PC-3 (cell line): ENCODE results near the gene PIGK. TPM values are rescaled to one million over a fixed set of nuclear protein-coding genes. Genes with fewer than 3 reads are reported as not detected.
A peak's percentile ranks its signal among the peaks of the same experiment; 100 is the strongest.

Source experiments
- ATAC-seq: fragments of 200-7000 bp; cut with Tn5 transposase; 2 replicates; pipeline ENCODE4 v1.9.1; 2020; ENCODE audit warnings: mild to moderate bottlenecking, moderate library complexity
- BruUV-seq: library from RNA; stranded (reverse); fragments of 400-500 nt; replicated peaks from 2 replicates; lab custom pipeline; 2021; lab: Mats Ljungman, UMichigan
- CTCF ChIA-PET: fragments of 300-600 bp; sonication (Branson Sonifier 250); formaldehyde crosslinking; loops from one replicate; lab custom pipeline; 2022; ENCODE audit warnings: antibody characterized with exemption; lab: Charles Lee
- POLR2A ChIA-PET: fragments of 300-600 bp; sonication (Branson Sonifier 250); formaldehyde crosslinking; loops from one replicate; lab custom pipeline; 2022; ENCODE audit warnings: antibody characterized with exemption; ENCODE audit not compliant: unreplicated experiment; lab: Charles Lee
- DNase-seq: peaks from one replicate; pipeline ENCODE4 v3.0.0-alpha.2; 2015
- H2AFZ ChIP-seq: fragments of 300-600 bp; sonication (generic); 2 replicates; pipeline ENCODE4 v1.6.0; 2016; ENCODE audit warnings: antibody characterized with exemption, low read length
- H3F3A ChIP-seq: fragments of 300-600 bp; sonication (generic); one replicate; pipeline ENCODE4 v1.6.0; 2017; ENCODE audit warnings: antibody characterized with exemption, low read length, control low read depth, mild to moderate bottlenecking; ENCODE audit not compliant: unreplicated experiment
- H3K27ac ChIP-seq: fragments of 300-600 bp; sonication (generic); 2 replicates; pipeline ENCODE4 v1.5.1; 2016; ENCODE audit warnings: mild to moderate bottlenecking, low read length
- H3K27me3 ChIP-seq: fragments of 300-600 bp; sonication (generic); 2 replicates; pipeline ENCODE4 v1.6.1; 2016; ENCODE audit warnings: low read length, mixed read lengths
- H3K36me3 ChIP-seq: fragments of 300-600 bp; sonication (generic); 2 replicates; pipeline ENCODE4 v1.6.1; 2016; ENCODE audit warnings: low read depth, mixed run types, low read length, mixed read lengths
- H3K4me1 ChIP-seq: fragments of 300-600 bp; sonication (generic); 2 replicates; pipeline ENCODE4 v1.5.1; 2016; ENCODE audit warnings: low read length; ENCODE audit not compliant: insufficient read depth
- H3K4me2 ChIP-seq: fragments of 300-600 bp; sonication (generic); 2 replicates; pipeline ENCODE4 v1.6.0; 2016; ENCODE audit warnings: low read length
- H3K4me3 ChIP-seq: fragments of 300-600 bp; sonication (generic); 2 replicates; pipeline ENCODE4 v1.5.1; 2016; ENCODE audit warnings: mild to moderate bottlenecking, low read length, mixed read lengths
- H3K79me2 ChIP-seq: fragments of 300-600 bp; sonication (generic); 2 replicates; pipeline ENCODE4 v1.6.1; 2017; ENCODE audit warnings: low read length, mixed read lengths
- H3K9ac ChIP-seq: fragments of 300-600 bp; sonication (generic); 2 replicates; pipeline ENCODE4 v1.6.0; 2016; ENCODE audit warnings: mild to moderate bottlenecking, low read length
- H3K9me2 ChIP-seq: fragments of 300-600 bp; sonication (generic); replicated peaks from 2 replicates; pipeline ENCODE4 v1.6.1; 2016; ENCODE audit warnings: mixed run types, low read length, mixed read lengths
- H3K9me3 ChIP-seq: fragments of 300-600 bp; sonication (generic); 2 replicates; pipeline ENCODE4 v1.6.1; 2016; ENCODE audit warnings: low read length, mixed read lengths
- H4K20me1 ChIP-seq: fragments of 300-600 bp; sonication (generic); 2 replicates; pipeline ENCODE4 v1.6.1; 2016; ENCODE audit warnings: low read length, mixed read lengths
- EZH2 ChIP-seq: fragments of 300-600 bp; sonication (generic); IDR thresholded peaks from one replicate; pipeline ENCODE4 v1.6.1; 2017; ENCODE audit warnings: antibody characterized with exemption, mild to moderate bottlenecking, low read length; ENCODE audit not compliant: unreplicated experiment
- EZH2phosphoT487 ChIP-seq: fragments of 300-600 bp; sonication (generic); IDR thresholded peaks from 2 replicates; pipeline ENCODE4 v1.6.1; 2018; ENCODE audit warnings: mild to moderate bottlenecking, antibody characterized with exemption, low read length, borderline replicate concordance
- intact Hi-C: fragments of 100-400 bp; cut with micrococcal nuclease; formaldehyde crosslinking; loops from 2 replicates; pipeline ENCODE4 v1.9.0; 2023
- total RNA-seq: library from RNA; depleted of rRNA; stranded (reverse); fragments of >200 nt; gene quantifications from 2 replicates; pipeline ENCODE4 v1.2.3, GENCODE V29; 2014
- TF ChIP-seq, protein P1 (sequence below): fragments of 300-600 bp; sonication (generic); conservative IDR thresholded peaks from 2 replicates; pipeline ENCODE4 v1.5.1; 2017; ENCODE audit warnings: antibody characterized with exemption, low read depth, mild to moderate bottlenecking, low read length

The PIGK gene
- total RNA-seq, 1 experiment from 2014 or later = 24.8 TPM

DNA sequence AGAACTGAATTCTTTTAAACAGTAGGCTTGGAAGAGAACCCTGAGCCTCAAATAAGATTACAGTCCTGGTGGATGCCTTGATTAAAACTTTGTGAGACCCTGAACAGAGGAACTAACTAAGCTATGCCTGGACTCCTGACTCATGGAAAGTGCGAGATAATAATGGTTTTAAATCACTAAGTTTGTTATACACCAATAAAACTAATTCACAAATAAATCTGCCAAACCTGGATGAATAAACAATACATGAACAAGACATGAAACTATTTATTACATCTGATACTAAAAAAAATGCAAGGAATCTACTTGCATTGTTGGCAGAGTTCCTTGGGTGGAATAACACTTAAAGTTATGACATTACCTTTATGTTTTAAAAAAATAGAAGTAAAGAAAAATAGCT is 118.4 kb downstream of the PIGK start:
- H4K20me1 ChIP-seq = no peaks in the 10 kb centered on the region
- H3K27ac ChIP-seq = no peak overlapping the region
- no peak overlapping the region for H3K9ac ChIP-seq
- POLR2A ChIA-PET = no interaction called here
- H3K4me2 ChIP-seq = peak overlapping the region; percentile 5
- no peaks in the 10 kb centered on the region for H3F3A ChIP-seq
- no peak overlapping the region for H2AFZ ChIP-seq
- CTCF ChIA-PET = interaction anchor here (0.6 kb wide), 1 partner anchor 69 kb away, joined by 3 read pairs; no protein-coding TSS in a partner anchor
- no peaks in the 10 kb centered on the region for H3K9me3 ChIP-seq
- peak; percentile 83 for ATAC-seq
- TF ChIP-seq EZH2phosphoT487 = no peak
- no peak for TF ChIP-seq EZH2
- TF ChIP-seq, protein P1, sequence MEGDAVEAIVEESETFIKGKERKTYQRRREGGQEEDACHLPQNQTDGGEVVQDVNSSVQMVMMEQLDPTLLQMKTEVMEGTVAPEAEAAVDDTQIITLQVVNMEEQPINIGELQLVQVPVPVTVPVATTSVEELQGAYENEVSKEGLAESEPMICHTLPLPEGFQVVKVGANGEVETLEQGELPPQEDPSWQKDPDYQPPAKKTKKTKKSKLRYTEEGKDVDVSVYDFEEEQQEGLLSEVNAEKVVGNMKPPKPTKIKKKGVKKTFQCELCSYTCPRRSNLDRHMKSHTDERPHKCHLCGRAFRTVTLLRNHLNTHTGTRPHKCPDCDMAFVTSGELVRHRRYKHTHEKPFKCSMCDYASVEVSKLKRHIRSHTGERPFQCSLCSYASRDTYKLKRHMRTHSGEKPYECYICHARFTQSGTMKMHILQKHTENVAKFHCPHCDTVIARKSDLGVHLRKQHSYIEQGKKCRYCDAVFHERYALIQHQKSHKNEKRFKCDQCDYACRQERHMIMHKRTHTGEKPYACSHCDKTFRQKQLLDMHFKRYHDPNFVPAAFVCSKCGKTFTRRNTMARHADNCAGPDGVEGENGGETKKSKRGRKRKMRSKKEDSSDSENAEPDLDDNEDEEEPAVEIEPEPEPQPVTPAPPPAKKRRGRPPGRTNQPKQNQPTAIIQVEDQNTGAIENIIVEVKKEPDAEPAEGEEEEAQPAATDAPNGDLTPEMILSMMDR = no peak
- no peaks in the 10 kb centered on the region for H3K36me3 ChIP-seq
- no peaks in the 10 kb centered on the region for H3K79me2 ChIP-seq
- no peak overlapping the region for H3K4me3 ChIP-seq
- intact Hi-C loops = loop anchor here (2.0 kb wide), 1 partner anchor 62 kb away; no protein-coding TSS in a partner anchor
- peak; percentile 59 for DNase-seq
- no peaks in the 10 kb centered on the region for H3K27me3 ChIP-seq
- H3K4me1 ChIP-seq = peaks cover 13% of the 10 kb centered on the region
- BruUV-seq = no TSS peak
- H3K9me2 ChIP-seq = no peaks in the 10 kb centered on the region

DNA sequence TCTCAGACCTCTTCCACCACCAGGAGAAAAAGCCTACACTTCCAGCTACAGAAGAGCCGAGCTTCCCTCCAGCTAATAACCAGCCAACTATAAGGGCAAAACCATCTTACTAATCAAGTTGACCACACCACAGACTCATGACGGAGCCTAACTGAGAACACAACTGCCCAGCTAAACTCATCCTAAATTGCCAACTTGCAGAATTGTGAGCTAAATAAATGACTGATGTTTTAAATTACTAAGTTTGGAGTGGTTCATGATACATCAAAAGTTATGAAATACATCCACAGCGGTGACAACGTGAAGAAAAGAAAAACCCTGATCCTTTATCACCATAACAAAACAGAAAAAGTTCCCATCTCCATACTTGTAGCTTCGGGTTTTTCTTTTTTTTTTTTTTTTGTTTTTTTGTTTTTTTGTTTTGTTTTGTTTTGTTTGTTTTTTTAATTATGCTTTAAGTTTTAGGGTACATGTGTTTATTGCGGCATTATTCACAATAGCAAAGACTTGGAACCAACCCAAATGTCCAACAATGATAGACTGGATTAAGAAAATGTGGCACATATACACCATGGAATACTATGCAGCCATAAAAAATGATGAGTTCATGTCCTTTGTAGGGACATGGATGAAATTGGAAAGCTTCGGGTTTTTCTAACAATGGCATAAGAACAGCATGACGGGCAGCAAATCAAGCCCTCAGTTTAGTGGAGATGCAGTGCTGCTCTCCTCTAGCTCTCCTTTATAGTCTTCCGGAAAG is 122.6 kb downstream of the PIGK start:
- H4K20me1 ChIP-seq = no peaks in the 10 kb centered on the region
- peaks cover 13% of the 10 kb centered on the region for H3K4me1 ChIP-seq
- ATAC-seq (no peak), DNase-seq (no peak)
- H3K4me2 ChIP-seq = no peak overlapping the region
- H2AFZ ChIP-seq = no peak overlapping the region
- H3K4me3 ChIP-seq = no peak overlapping the region
- H3K9me3 ChIP-seq = no peaks in the 10 kb centered on the region
- no peaks in the 10 kb centered on the region for H3K9me2 ChIP-seq
- no TSS peak for BruUV-seq
- ChIA-PET POLR2A (no interaction called here), CTCF (no interaction called here)
- H3K36me3 ChIP-seq = no peaks in the 10 kb centered on the region
- intact Hi-C loops = no loop called here
- no peaks in the 10 kb centered on the region for H3K79me2 ChIP-seq
- no peak for TF ChIP-seq EZH2phosphoT487
- no peak for TF ChIP-seq EZH2
- TF ChIP-seq, protein P1 = no peak
- no peak overlapping the region for H3K27ac ChIP-seq
- H3F3A ChIP-seq = no peaks in the 10 kb centered on the region
- H3K9ac ChIP-seq = no peak overlapping the region
- no peaks in the 10 kb centered on the region for H3K27me3 ChIP-seq

DNA sequence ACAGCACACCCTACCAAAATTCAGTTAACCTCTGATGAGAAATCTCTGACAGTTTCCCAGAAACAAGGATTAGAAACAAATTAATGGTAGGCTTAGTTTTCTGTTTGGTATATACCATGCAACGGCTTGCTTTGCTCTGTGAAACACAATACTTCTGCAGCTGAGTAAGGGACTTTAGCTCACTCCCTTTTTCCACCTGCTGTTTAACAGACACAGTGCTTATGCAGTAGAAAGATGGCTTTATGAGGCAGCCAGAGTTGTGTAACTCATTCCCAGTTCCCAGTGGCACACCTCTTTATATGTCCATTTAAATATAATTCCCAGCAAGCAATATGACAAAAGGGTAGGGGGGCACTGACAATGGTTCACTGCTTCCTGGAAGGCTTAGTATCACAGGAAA is 124.0 kb downstream of the PIGK start:
- H3K4me3 ChIP-seq = no peak overlapping the region
- TF ChIP-seq, protein P1 = no peak
- TF ChIP-seq EZH2phosphoT487 (no peak), EZH2 (no peak)
- no peaks in the 10 kb centered on the region for H3K9me2 ChIP-seq
- no peaks in the 10 kb centered on the region for H4K20me1 ChIP-seq
- ChIA-PET CTCF (no interaction called here), POLR2A (no interaction called here)
- no peak overlapping the region for H3K4me2 ChIP-seq
- H3K9me3 ChIP-seq = no peaks in the 10 kb centered on the region
- H3K4me1 ChIP-seq = no peaks in the 10 kb centered on the region
- ATAC-seq = no peak
- no peak overlapping the region for H2AFZ ChIP-seq
- intact Hi-C loops = no loop called here
- no peak overlapping the region for H3K9ac ChIP-seq
- H3K27me3 ChIP-seq = no peaks in the 10 kb centered on the region
- no peaks in the 10 kb centered on the region for H3K79me2 ChIP-seq
- H3F3A ChIP-seq = no peaks in the 10 kb centered on the region
- H3K27ac ChIP-seq = no peak overlapping the region
- DNase-seq = no peak
- no TSS peak for BruUV-seq
- H3K36me3 ChIP-seq = no peaks in the 10 kb centered on the region
